A549 (cell line): ENCODE data around the gene MAB21L3.

Experiments
- BHLHE40 ChIP-seq: IDR thresholded peaks from 2 replicates; pipeline ENCODE4 v1.6.1; 2012; ENCODE audit warnings: low read depth, low read length, inconsistent platforms
- EP300 ChIP-seq, 2 experiments: fragments of >200 bp; sonication (Bioruptor Twin); formaldehyde crosslinking; IDR thresholded peaks; 2 replicates in 1 of 2; 3 replicates in 1 of 2; pipeline ENCODE4 v1.6.1; 2016 to 2017
- KDM1A ChIP-seq: fragments of 200-600 bp; sonication (generic); IDR thresholded peaks from 2 replicates; pipeline ENCODE4 v1.6.1; 2016; ENCODE audit warnings: low read depth, mild to moderate bottlenecking
- MAFK ChIP-seq: fragments of 450-650 bp; IDR thresholded peaks from 2 replicates; pipeline ENCODE4 v1.6.1; 2014; ENCODE audit not compliant: partially characterized antibody
- POLR2A ChIP-seq: IDR thresholded peaks from 2 replicates; pipeline ENCODE4 v1.6.1; 2012; ENCODE audit warnings: mild to moderate bottlenecking, low read length
- POLR2AphosphoS2 ChIP-seq: conservative IDR thresholded peaks from 2 replicates; pipeline ENCODE4 v1.6.1; 2012; ENCODE audit warnings: low read length, improper control_type of control experiment, inconsistent platforms
- RAD21 ChIP-seq, 2 experiments: fragments of >200 bp in 1 of 2; sonication (Bioruptor Twin) in 1 of 2; formaldehyde crosslinking in 1 of 2; IDR thresholded peaks in 1 of 2; conservative IDR thresholded peaks in 1 of 2; 2 replicates in 1 of 2; 3 replicates in 1 of 2; pipeline ENCODE4 v1.6.1; 2012 to 2018; ENCODE audit warnings: inconsistent platforms in 1 of 2
- RCOR1 ChIP-seq: fragments of 150-350 bp; IDR thresholded peaks from 2 replicates; pipeline ENCODE4 v1.6.1; 2014; ENCODE audit warnings: antibody characterized with exemption, low read length, low read depth
- SMC3 ChIP-seq: fragments of >200 bp; sonication (Bioruptor Twin); formaldehyde crosslinking; IDR thresholded peaks from 3 replicates; pipeline ENCODE4 v1.6.1; 2018; ENCODE audit warnings: inconsistent platforms
- ZFP36 ChIP-seq: fragments of 450-650 bp; IDR thresholded peaks from 2 replicates; pipeline ENCODE4 v1.6.1; 2014; ENCODE audit warnings: borderline replicate concordance; ENCODE audit not compliant: partially characterized antibody
- TF ChIP-seq, protein P1 (sequence below): fragments of >200 bp; sonication (Bioruptor Twin); formaldehyde crosslinking; IDR thresholded peaks from 3 replicates; pipeline ENCODE4 v1.5.1; 2016

DNA sequence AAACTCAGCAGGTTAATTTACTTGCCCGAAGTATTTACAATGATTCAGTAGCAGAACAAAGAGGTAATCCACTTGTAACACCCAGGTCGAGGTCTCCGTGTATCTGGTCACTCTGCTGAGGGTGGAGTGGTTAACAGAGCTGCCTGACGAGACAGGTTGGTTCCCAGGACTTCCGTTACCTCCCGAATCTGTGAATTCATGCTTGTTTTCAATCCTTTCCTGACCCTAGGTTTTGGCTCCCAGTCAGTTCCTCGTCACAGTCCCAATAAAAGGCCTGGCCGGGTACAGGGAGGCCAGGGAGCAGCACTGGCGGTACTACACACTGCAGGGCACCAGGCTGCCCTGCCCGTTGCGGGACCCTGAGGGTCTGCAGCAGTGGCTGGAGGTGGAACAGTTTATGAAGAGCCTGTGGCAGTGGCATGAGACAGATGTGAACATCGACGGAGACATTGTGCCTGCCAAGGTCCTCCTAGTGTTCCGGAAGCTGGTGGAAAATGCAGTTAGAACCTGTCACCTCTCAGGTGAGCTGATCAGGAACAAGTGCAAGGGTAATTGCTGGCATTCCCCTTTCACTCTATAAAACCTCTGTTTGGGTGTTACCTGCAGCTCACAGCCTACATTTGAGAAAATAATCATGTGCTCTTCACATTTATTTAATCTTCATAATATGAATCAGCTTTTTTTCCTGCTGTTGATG lies 12.8 kb downstream of the MAB21L3 start:
- TF ChIP-seq, protein P1, sequence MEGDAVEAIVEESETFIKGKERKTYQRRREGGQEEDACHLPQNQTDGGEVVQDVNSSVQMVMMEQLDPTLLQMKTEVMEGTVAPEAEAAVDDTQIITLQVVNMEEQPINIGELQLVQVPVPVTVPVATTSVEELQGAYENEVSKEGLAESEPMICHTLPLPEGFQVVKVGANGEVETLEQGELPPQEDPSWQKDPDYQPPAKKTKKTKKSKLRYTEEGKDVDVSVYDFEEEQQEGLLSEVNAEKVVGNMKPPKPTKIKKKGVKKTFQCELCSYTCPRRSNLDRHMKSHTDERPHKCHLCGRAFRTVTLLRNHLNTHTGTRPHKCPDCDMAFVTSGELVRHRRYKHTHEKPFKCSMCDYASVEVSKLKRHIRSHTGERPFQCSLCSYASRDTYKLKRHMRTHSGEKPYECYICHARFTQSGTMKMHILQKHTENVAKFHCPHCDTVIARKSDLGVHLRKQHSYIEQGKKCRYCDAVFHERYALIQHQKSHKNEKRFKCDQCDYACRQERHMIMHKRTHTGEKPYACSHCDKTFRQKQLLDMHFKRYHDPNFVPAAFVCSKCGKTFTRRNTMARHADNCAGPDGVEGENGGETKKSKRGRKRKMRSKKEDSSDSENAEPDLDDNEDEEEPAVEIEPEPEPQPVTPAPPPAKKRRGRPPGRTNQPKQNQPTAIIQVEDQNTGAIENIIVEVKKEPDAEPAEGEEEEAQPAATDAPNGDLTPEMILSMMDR, result no peak
- TF ChIP-seq POLR2AphosphoS2 (no peak), ZFP36 (no peak), RCOR1 (no peak), RAD21 (conservative IDR thresholded peaks at IDR 0.05 in 1 of 2, IDR thresholded peaks at IDR 0.05 in 1 of 2) (no peak), POLR2A (no peak), BHLHE40 (no peak), MAFK (no peak), SMC3 (no peak), KDM1A (no peak), EP300 (IDR thresholded peaks at IDR 0.05) (no peak)
